Left ventricle myocardium inferior (tissue), 1 donor: ENCODE data around the gene TIGD6. TPM values are rescaled to one million over a fixed set of nuclear protein-coding genes. Genes with fewer than 3 reads are reported as not detected.

ENCODE experiments used
- DNase-seq: peaks from one replicate; pipeline ENCODE4 v3.0.0-alpha.2; 2020
- H3K27ac ChIP-seq: fragments of 200-600 bp; replicated peaks from 2 replicates; pipeline ENCODE4 v1.8.0; 2021
- H3K27me3 ChIP-seq: fragments of 200-600 bp; 2 replicates; pipeline ENCODE4 v1.8.0; 2021; ENCODE audit warnings: low read depth
- H3K36me3 ChIP-seq: fragments of 200-600 bp; 2 replicates; pipeline ENCODE4 v1.8.0; 2021
- H3K4me1 ChIP-seq: fragments of 200-600 bp; 2 replicates; pipeline ENCODE4 v1.8.0; 2021
- H3K4me3 ChIP-seq: fragments of 200-600 bp; 2 replicates; pipeline ENCODE4 v1.8.0; 2021; ENCODE audit warnings: mild to moderate bottlenecking, moderate library complexity
- H3K9me3 ChIP-seq: fragments of 200-600 bp; replicated peaks from 2 replicates; pipeline ENCODE4 v1.8.0; 2021
- intact Hi-C: fragments of 100-400 bp; cut with micrococcal nuclease; formaldehyde crosslinking; loops from one replicate; pipeline ENCODE4 v1.11.0; 2022
- total RNA-seq: library from RNA; stranded (reverse); fragmentation: NEBNext Ultra II Directional; extraction: Animal tissue kit (Norgen Biotek cat#: 25700); gene quantifications from one replicate; pipeline ENCODE4 v1.2.1, GENCODE V29; 2021
- TF ChIP-seq, protein P1 (sequence below): fragments of 200-600 bp; IDR thresholded peaks from 2 replicates; pipeline ENCODE4 v1.8.0; 2021; ENCODE audit warnings: antibody characterized with exemption, mild to moderate bottlenecking, borderline replicate concordance
- donor health status: DM: no; HTN: yes; CAD: no; lungs with severe emphysema.

TIGD6 gene
- total RNA-seq, 1 donor from 2014 or later, result 2.8 TPM

DNA sequence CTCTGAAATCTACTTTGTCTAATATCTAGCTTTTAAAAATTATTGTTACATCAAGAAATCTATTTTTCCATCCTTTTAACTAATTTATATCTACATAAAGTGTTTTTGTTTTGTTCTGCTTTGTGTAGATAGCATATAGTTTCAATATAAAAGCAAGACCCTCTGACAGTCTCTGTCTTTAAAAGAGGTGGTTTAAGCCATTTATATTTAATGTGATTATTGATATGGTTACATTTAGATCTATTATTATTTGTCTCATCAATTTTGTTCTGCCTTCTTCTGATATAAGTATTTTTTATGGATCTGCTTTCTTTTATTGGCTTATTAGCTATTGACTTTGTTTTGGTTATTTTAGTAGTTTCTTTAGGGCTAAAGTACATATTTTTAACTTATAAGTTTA lies 16.1 kb upstream of the TIGD6 start:
- intact Hi-C loops, result no loop called here
- no peak overlapping the region for H3K27ac ChIP-seq
- H3K27me3 ChIP-seq, result no peaks in the 10 kb centered on the region
- DNase-seq, result no peak
- H3K36me3 ChIP-seq, result peaks cover 96% of the 10 kb centered on the region
- H3K9me3 ChIP-seq, result peaks cover 17% of the 10 kb centered on the region
- peaks cover 14% of the 10 kb centered on the region for H3K4me1 ChIP-seq
- no peak overlapping the region for H3K4me3 ChIP-seq
- TF ChIP-seq, protein P1, sequence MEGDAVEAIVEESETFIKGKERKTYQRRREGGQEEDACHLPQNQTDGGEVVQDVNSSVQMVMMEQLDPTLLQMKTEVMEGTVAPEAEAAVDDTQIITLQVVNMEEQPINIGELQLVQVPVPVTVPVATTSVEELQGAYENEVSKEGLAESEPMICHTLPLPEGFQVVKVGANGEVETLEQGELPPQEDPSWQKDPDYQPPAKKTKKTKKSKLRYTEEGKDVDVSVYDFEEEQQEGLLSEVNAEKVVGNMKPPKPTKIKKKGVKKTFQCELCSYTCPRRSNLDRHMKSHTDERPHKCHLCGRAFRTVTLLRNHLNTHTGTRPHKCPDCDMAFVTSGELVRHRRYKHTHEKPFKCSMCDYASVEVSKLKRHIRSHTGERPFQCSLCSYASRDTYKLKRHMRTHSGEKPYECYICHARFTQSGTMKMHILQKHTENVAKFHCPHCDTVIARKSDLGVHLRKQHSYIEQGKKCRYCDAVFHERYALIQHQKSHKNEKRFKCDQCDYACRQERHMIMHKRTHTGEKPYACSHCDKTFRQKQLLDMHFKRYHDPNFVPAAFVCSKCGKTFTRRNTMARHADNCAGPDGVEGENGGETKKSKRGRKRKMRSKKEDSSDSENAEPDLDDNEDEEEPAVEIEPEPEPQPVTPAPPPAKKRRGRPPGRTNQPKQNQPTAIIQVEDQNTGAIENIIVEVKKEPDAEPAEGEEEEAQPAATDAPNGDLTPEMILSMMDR, result no peak

DNA sequence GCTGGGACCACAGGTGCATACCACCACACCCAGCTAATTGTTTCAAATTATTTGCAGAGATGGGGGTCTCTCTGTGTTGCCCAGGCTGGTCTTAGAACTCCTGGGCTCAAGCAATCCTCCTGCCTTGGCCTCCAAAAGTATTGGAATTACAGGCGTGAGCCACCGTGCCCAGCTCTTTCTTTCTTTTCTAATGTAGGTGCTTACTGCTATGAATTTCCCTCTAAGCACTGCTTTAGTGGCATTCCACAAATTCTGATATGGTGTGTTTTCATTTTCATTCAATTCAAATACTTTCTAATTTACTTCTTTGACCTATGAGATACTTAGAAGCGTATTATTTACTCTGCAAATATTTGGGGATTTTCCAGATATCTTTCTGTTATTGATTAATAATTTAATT lies 15.0 kb upstream of the TIGD6 start:
- H3K4me3 ChIP-seq, result no peak overlapping the region
- peaks cover 17% of the 10 kb centered on the region for H3K9me3 ChIP-seq
- peaks cover 96% of the 10 kb centered on the region for H3K36me3 ChIP-seq
- DNase-seq, result no peak
- intact Hi-C loops, result no loop called here
- TF ChIP-seq, protein P1, result no peak
- peaks cover 5% of the 10 kb centered on the region for H3K4me1 ChIP-seq
- no peaks in the 10 kb centered on the region for H3K27me3 ChIP-seq
- H3K27ac ChIP-seq, result no peak overlapping the region

DNA sequence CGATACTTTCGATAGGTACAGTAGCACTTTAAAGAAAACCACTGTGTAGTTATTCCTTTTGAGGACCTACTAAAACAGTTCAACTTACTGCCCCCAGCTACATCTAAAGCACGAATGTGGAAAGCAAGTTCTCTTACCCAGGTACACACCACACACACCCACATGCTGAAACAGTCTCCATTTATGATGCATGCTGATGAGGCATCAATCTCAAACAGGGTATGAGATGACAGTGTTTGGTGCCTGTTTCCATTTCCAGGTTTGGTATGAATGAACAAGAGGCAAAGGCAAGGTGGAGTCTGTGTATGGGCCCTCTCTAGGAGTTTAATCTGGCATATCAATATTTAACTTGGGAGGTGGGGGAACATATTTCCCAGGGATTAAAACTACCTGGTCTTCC lies 14.0 kb upstream of the TIGD6 start:
- TF ChIP-seq, protein P1, result no peak

DNA sequence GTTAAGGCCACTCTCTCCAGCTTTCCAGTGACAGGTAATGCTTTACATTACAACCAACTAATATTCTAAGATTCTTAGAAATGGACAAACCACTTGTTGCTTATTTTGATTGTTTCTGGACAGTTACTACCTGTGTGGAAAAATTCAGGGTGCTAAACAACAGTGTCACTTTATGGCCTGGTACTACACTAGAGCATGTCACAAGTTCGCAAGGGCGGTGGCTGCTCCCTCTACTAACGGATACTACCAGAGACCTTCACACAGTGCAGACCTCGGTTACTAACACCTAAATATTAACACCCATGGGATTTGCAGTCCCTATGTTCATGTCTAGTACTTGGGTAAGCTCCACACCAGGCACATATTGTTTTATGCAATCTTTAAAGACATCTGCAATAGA lies 13.5 kb upstream of the TIGD6 start:
- H3K4me1 ChIP-seq, result peaks cover 15% of the 10 kb centered on the region
- H3K9me3 ChIP-seq, result peaks cover 17% of the 10 kb centered on the region
- H3K27me3 ChIP-seq, result no peaks in the 10 kb centered on the region
- DNase-seq, result no peak
- no peak overlapping the region for H3K27ac ChIP-seq
- TF ChIP-seq, protein P1, result no peak
- H3K36me3 ChIP-seq, result peaks cover 94% of the 10 kb centered on the region
- intact Hi-C loops, result no loop called here
- no peak overlapping the region for H3K4me3 ChIP-seq

More for the DNA sequence above, 14.0 kb upstream of the TIGD6 start:
- Histone ChIP-seq H3K4me3 (no peak overlapping the region), H3K4me1 (peaks cover 12% of the 10 kb centered on the region), H3K36me3 (peaks cover 96% of the 10 kb centered on the region), H3K9me3 (peaks cover 17% of the 10 kb centered on the region), H3K27ac (no peak overlapping the region), H3K27me3 (no peaks in the 10 kb centered on the region)
- no peak for DNase-seq
- intact Hi-C loops, result no loop called here

DNA sequence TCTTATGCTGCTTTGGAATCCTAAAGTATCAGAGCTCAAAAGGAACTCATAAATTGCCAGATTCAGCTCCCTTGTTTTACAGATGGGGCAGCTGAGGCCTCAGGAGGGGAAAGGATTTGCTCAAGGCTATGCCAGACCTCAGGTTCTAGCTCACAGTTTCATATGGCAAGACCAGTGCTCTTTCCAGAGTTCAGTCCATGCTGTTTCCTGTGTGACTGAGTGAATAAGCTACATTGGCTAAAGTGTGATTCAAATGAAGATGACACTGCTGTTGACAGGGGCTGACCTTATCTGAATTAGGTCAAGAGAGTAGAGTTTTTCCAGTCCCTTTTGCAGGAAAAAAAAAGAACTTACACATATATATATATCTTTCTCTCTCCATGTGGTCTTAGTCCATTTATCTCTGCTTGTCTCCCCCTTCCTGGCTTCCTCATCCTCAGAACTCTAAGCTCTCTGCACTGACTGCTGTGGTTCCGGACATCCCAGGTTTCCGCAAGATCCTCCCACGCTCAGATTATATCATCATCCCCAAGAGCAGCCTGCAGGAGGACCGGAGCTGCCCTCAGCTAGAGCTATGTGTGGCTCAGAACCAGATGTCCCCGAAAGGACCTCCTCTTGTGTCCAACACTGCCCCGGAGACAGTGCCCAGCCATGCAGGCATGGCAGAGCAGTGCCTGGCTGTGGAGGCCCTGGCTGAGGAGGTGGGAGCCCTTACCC lies 9.4 kb upstream of the TIGD6 start:
- H3K27me3 ChIP-seq, result no peaks in the 10 kb centered on the region
- no peak overlapping the region for H3K4me3 ChIP-seq
- peaks cover 15% of the 10 kb centered on the region for H3K4me1 ChIP-seq
- TF ChIP-seq, protein P1, result no peak
- no peaks in the 10 kb centered on the region for H3K9me3 ChIP-seq
- peaks cover 96% of the 10 kb centered on the region for H3K36me3 ChIP-seq
- peak overlapping the region; percentile 52 for H3K27ac ChIP-seq
- intact Hi-C loops, result no loop called here
- no peak for DNase-seq
